ENCODE data around the gene DPF1. TPM values are rescaled to one million over a fixed set of nuclear protein-coding genes. Genes with fewer than 3 reads are reported as not detected.

Gene DPF1
- total RNA-seq, 1 donor from 2014 or later, result 3.4 TPM

DNA sequence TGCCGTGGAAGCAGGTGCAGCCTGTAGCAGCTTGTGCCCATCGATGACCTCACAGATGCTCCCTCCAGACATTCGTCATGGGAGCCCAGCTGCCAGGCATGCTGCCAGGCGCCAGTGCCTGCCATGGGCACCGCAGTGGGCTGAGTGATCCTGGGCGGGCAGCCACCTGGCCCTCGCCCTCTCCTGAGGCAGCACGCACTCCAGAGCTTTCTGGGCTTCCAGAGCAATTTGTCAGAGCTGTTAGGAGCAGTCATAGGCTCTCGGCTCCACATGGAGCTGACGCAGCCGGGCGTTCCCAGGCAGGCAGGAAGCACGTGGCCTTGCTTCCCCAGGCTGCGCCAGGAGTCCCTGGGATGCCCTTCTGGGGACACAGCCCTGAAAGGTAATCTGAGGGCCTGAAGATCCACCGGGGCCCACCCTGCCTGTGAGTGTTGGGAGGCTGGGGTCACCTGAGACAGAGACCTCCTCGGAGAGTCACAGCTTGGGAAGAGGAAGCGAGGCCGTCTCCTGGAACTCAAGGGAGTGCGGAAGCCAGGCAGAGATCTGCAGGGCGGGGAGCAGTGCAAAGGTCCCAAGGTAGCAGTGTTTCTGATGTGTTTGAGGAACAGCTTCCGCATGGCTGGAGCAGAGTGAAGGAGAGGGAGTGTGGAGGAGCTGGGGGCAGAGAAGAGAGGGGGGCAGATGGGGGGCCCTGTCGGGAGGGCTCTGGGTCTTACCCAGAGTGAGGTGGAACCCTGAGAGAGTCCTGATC, 50.6 kb downstream of the DPF1 start:
- H3K27ac ChIP-seq, result no peak overlapping the region
- peaks cover 3% of the 10 kb centered on the region for H3K27me3 Mint-ChIP-seq (ENCODE audit: insufficient read depth, low read depth)
- H3K9me3 ChIP-seq (ENCODE audit: low read depth), result no peaks in the 10 kb centered on the region
- no peak overlapping the region for H3K4me3 ChIP-seq
- DNase-seq (ENCODE audit: low spot score), result no peak
- no peak overlapping the region for H3K27ac Mint-ChIP-seq
- no peaks in the 10 kb centered on the region for H3F3A ChIP-seq (ENCODE audit: low read depth)
- no peak for TF ChIP-seq EZH2 (IDR thresholded peaks at IDR 0.05)
- TF ChIP-seq, protein P1, sequence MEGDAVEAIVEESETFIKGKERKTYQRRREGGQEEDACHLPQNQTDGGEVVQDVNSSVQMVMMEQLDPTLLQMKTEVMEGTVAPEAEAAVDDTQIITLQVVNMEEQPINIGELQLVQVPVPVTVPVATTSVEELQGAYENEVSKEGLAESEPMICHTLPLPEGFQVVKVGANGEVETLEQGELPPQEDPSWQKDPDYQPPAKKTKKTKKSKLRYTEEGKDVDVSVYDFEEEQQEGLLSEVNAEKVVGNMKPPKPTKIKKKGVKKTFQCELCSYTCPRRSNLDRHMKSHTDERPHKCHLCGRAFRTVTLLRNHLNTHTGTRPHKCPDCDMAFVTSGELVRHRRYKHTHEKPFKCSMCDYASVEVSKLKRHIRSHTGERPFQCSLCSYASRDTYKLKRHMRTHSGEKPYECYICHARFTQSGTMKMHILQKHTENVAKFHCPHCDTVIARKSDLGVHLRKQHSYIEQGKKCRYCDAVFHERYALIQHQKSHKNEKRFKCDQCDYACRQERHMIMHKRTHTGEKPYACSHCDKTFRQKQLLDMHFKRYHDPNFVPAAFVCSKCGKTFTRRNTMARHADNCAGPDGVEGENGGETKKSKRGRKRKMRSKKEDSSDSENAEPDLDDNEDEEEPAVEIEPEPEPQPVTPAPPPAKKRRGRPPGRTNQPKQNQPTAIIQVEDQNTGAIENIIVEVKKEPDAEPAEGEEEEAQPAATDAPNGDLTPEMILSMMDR (IDR thresholded peaks at IDR 0.05), result no peak
- no peak for TF ChIP-seq EZH2phosphoT487 (IDR thresholded peaks at IDR 0.05)
- H2AFZ ChIP-seq (replicated peaks), result no peak overlapping the region
- H3K27me3 ChIP-seq, result no peaks in the 10 kb centered on the region
- H3K4me1 Mint-ChIP-seq, result peaks cover 14% of the 10 kb centered on the region
- no peaks in the 10 kb centered on the region for H3K36me3 ChIP-seq
- no peak overlapping the region for H3K4me3 Mint-ChIP-seq
- H3K4me1 ChIP-seq, result no peaks in the 10 kb centered on the region
- no peak overlapping the region for H3K4me2 ChIP-seq
- no peaks in the 10 kb centered on the region for H3K36me3 Mint-ChIP-seq
- H4K20me1 ChIP-seq (ENCODE audit: low read depth), result no peaks in the 10 kb centered on the region
- H3K9me3 Mint-ChIP-seq, result no peaks in the 10 kb centered on the region
- H3K79me2 ChIP-seq (ENCODE audit: low read depth), result no peaks in the 10 kb centered on the region
- H3K9ac ChIP-seq, result no peak overlapping the region

DNA sequence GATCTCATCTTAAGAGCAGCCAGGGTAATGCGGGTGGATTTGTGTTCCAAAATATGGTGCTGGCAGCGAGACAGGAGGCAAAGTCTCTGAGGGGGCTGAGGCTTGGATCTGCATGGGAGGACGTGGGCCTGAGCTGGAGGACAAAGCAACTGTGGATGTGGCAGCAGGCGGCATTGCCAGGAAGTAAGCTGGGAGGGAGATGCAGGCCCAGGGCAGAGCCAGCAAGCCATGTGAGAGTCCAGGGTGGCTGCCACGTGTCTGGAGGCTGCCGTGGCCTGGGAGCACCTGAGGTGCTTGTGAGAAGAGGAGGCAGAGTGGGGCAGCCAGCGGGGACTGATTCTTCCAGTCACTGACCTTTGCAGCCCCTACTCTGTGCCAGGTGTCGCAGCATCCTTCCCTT, 52.0 kb downstream of the DPF1 start:
- H3K4me1 ChIP-seq, result no peaks in the 10 kb centered on the region
- H3K9ac ChIP-seq, result no peak overlapping the region
- no peaks in the 10 kb centered on the region for H3K27me3 ChIP-seq
- no peaks in the 10 kb centered on the region for H3F3A ChIP-seq (ENCODE audit: low read depth)
- peaks cover 16% of the 10 kb centered on the region for H3K4me1 Mint-ChIP-seq
- H3K4me3 Mint-ChIP-seq, result no peak overlapping the region
- H4K20me1 ChIP-seq (ENCODE audit: low read depth), result no peaks in the 10 kb centered on the region
- H3K9me3 ChIP-seq (ENCODE audit: low read depth), result no peaks in the 10 kb centered on the region
- H3K79me2 ChIP-seq (ENCODE audit: low read depth), result no peaks in the 10 kb centered on the region
- no peaks in the 10 kb centered on the region for H3K9me3 Mint-ChIP-seq
- no peak overlapping the region for H2AFZ ChIP-seq (replicated peaks)
- no peaks in the 10 kb centered on the region for H3K36me3 Mint-ChIP-seq
- H3K27ac ChIP-seq, result no peak overlapping the region
- no peak overlapping the region for H3K4me3 ChIP-seq
- TF ChIP-seq, protein P1 (IDR thresholded peaks at IDR 0.05), result no peak
- TF ChIP-seq EZH2phosphoT487 (IDR thresholded peaks at IDR 0.05), result no peak
- no peaks in the 10 kb centered on the region for H3K36me3 ChIP-seq
- H3K27me3 Mint-ChIP-seq (ENCODE audit: insufficient read depth, low read depth), result peaks cover 3% of the 10 kb centered on the region
- DNase-seq (ENCODE audit: low spot score), result no peak
- peak overlapping the region; percentile 69 for H3K27ac Mint-ChIP-seq
- no peak overlapping the region for H3K4me2 ChIP-seq

DNA sequence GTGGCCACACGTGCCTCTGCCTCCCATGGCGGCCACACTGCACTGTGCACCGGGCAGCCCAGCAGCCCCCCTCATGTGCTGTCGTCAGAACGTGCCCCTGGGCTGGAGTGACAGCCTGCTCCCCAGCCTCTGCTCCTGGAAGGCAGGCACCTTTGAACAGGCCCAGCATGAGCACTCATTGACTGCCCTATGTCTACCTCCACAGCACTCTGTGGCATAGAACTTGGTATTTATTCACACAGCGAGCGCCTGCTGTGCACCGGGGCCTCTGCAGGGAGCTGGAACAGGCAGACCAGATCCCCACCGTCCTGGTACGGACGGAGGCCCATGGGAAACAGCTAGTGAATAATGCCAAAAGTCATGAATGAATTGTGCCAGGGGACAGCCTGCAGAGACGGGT, 53.7 kb downstream of the DPF1 start:
- peaks cover 16% of the 10 kb centered on the region for H3K4me1 Mint-ChIP-seq
- Histone ChIP-seq H3K79me2 (ENCODE audit: low read depth) (no peaks in the 10 kb centered on the region), H3K9ac (no peak overlapping the region), H2AFZ (replicated peaks) (no peak overlapping the region), H3K4me3 (no peak overlapping the region), H3F3A (ENCODE audit: low read depth) (no peaks in the 10 kb centered on the region), H3K36me3 (no peaks in the 10 kb centered on the region), H3K27me3 (no peaks in the 10 kb centered on the region), H3K9me3 (ENCODE audit: low read depth) (no peaks in the 10 kb centered on the region), H3K27ac (no peak overlapping the region), H4K20me1 (ENCODE audit: low read depth) (no peaks in the 10 kb centered on the region), H3K4me2 (no peak overlapping the region), H3K4me1 (no peaks in the 10 kb centered on the region)
- no peak for DNase-seq (ENCODE audit: low spot score)
- H3K27me3 Mint-ChIP-seq (ENCODE audit: insufficient read depth, low read depth), result peaks cover 3% of the 10 kb centered on the region
- H3K36me3 Mint-ChIP-seq, result no peaks in the 10 kb centered on the region
- TF ChIP-seq EZH2 (IDR thresholded peaks at IDR 0.05) (no peak), EZH2phosphoT487 (IDR thresholded peaks at IDR 0.05) (no peak)
- TF ChIP-seq, protein P1 (IDR thresholded peaks at IDR 0.05), result no peak
- H3K27ac Mint-ChIP-seq, result peak overlapping the region; percentile 59
- no peak overlapping the region for H3K4me3 Mint-ChIP-seq
- no peaks in the 10 kb centered on the region for H3K9me3 Mint-ChIP-seq

Data from neural progenitor cell (in vitro differentiated cells).